Type B pancreatic cell (in vitro differentiated cells): Measurements from ENCODE around the gene NME9. TPM values are rescaled to one million over a fixed set of nuclear protein-coding genes. Genes with fewer than 3 reads are reported as not detected.
A peak's percentile ranks its signal among the peaks of the same experiment; 100 is the strongest.

Source experiments
- DNase-seq: peaks from one replicate; pipeline ENCODE4 v3.0.0; 2021; ENCODE audit warnings: mixed read lengths; ENCODE audit not compliant: unreplicated experiment; ENCODE audit errors: extremely low spot score
- H3K27ac Mint-ChIP-seq: 2 replicates; pipeline ENCODE4 v1.8.0; 2021; ENCODE audit warnings: mild to moderate bottlenecking, mixed read lengths
- H3K27me3 Mint-ChIP-seq: 2 replicates; pipeline ENCODE4 v1.8.0; 2021; ENCODE audit warnings: mixed read lengths
- H3K36me3 Mint-ChIP-seq: 2 replicates; pipeline ENCODE4 v1.8.0; 2021; ENCODE audit warnings: mixed read lengths
- H3K4me1 Mint-ChIP-seq: one replicate; pipeline ENCODE4 v1.8.0; 2021; ENCODE audit warnings: mixed read lengths; ENCODE audit not compliant: unreplicated experiment
- H3K4me3 Mint-ChIP-seq: 2 replicates; pipeline ENCODE4 v1.8.0; 2021; ENCODE audit warnings: mild to moderate bottlenecking, mixed read lengths
- H3K9me3 Mint-ChIP-seq: 2 replicates; pipeline ENCODE4 v1.8.0; 2021; ENCODE audit warnings: mixed read lengths
- CTCF ChIP-seq: fragments of 200-600 bp; sonication (generic); conservative IDR thresholded peaks from 2 replicates; pipeline ENCODE4 v1.5.0; 2021; ENCODE audit warnings: antibody characterized with exemption, mild to moderate bottlenecking
- total RNA-seq: library from RNA; stranded (reverse); gene quantifications from 2 replicates; pipeline ENCODE4 v1.2.1, GENCODE V29; 2021; ENCODE audit warnings: low replicate concordance

Gene NME9
- total RNA-seq, 1 donor from 2014 or later, result 3.7 TPM

DNA sequence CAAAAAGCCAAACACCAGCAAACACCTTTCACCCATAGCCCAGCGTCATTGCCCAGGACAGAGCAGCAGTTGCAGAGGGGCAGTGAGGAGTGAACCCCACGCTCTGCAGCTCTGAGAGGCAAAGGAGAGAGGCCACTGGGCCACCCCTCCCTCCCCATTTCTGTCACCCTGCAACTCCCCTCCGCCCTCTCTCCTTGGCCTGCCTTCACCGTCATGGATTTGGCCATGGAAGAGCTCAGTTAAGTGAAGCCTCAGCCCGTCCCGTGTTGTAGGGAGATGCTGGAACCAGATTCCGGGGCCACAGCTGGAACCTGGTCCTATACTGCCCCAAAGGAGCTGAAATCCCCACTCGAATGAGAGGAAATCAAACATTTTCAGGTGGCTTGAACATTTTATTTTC, 40.7 kb upstream of the NME9 start:
- peaks cover 15% of the 10 kb centered on the region for H3K36me3 Mint-ChIP-seq
- no peak for DNase-seq
- peaks cover 9% of the 10 kb centered on the region for H3K4me1 Mint-ChIP-seq
- H3K4me3 Mint-ChIP-seq, result no peak overlapping the region
- no peaks in the 10 kb centered on the region for H3K27me3 Mint-ChIP-seq
- TF ChIP-seq CTCF, result no peak
- no peaks in the 10 kb centered on the region for H3K9me3 Mint-ChIP-seq
- H3K27ac Mint-ChIP-seq, result no peak overlapping the region

- H3K4me1 Mint-ChIP-seq, result peaks cover 9% of the 10 kb centered on the region
- H3K9me3 Mint-ChIP-seq, result no peaks in the 10 kb centered on the region
- no peak overlapping the region for H3K27ac Mint-ChIP-seq
- H3K27me3 Mint-ChIP-seq, result no peaks in the 10 kb centered on the region
- H3K4me3 Mint-ChIP-seq, result no peak overlapping the region
- DNase-seq, result no peak
- H3K36me3 Mint-ChIP-seq, result peaks cover 11% of the 10 kb centered on the region
- no peak for TF ChIP-seq CTCF
Measured at GRCh38 chr3:138369151-138369900, 39.7 kb upstream of the NME9 start.

DNA sequence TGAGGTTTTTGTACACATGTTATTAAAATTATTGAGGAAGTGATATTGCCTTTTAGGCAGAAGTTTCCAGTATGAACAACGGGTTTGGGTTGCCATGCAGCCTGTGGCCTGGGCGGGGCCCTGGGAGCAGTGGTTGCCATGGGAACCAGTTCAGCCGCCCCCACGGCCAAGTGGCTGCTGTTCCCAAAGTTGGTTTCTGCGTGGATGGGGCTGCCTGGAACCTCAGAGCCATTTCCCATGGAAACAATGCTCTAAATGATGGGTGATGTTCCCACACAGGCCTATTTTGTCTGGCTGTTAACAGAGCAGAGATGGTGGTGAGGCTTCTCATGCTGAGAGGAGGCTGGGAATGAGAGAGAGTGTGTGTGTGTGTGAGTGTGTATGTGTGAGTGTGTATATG, 38.3 kb upstream of the NME9 start:
- no peak for DNase-seq
- Mint-ChIP-seq H3K27me3 (no peaks in the 10 kb centered on the region), H3K4me3 (no peak overlapping the region), H3K36me3 (peaks cover 4% of the 10 kb centered on the region), H3K4me1 (peaks cover 9% of the 10 kb centered on the region), H3K9me3 (no peaks in the 10 kb centered on the region), H3K27ac (no peak overlapping the region)
- no peak for TF ChIP-seq CTCF

DNA sequence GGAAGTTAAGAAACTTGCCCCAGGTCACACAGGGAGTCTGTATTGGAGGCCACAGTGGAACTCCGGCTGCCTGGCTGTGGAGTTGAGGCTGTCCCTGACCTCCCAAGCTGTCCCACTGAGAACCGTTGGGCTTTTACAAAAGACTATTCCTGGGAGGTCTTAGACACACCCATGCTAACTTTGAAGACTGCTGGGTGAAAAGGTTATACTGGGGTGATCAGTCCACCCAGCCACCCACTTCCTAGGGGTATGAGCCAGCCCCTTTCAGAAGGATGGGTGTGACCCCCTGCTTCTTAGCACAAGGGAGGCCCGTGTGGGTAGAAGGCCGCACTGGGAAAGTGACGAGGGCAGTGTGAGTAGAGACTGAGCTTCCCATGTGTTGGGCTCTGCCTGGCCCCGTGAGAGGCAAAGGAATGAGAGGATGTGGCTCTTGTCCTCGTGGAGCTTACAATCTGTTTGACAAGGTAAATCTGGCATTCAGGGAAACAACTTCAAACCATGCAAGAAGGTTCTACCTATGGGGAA, 37.7 kb upstream of the NME9 start:
- Mint-ChIP-seq H3K4me1 (peaks cover 15% of the 10 kb centered on the region), H3K9me3 (no peaks in the 10 kb centered on the region), H3K36me3 (peaks cover 4% of the 10 kb centered on the region), H3K27ac (peak overlapping the region; percentile 26), H3K4me3 (no peak overlapping the region), H3K27me3 (no peaks in the 10 kb centered on the region)
- DNase-seq, result no peak
- TF ChIP-seq CTCF, result no peak

DNA sequence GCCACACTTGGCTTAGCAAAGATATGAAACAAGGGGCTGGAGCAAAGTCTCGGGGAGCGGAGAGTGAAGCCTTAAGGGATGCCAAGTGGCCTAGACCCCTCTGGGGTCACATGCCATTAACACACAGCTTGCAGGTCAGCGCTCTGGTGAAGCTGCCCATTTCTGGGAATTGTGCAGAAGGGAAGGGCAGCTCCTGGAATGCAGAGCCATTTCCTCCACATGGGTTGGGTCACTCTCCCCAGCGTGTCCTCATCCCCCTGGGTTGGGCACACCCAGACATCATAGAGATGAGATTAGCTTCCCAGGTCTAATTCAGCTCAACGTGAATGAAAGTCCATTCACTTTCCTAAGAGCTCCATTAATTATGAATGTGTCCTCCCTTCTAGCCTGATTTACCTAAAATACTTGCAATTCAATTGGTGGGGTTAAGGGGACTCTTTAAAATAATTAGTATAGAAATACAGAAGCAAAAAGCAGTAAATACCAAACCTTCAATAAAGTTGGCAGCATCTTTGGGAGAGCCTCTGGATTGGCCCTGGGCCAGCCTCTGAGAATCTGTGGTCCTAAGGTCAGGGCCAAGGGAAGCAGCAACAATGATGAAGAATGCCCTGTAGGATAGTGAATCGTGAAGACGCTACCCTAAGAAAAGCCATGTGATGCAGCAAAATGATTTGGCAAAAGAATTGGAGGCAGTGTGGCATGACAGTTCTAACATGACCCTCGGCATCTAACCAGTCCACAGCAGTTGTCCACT, 36.5 kb upstream of the NME9 start:
- Mint-ChIP-seq H3K27ac (no peak overlapping the region), H3K4me1 (peaks cover 21% of the 10 kb centered on the region)

More for the DNA sequence above, 36.5 kb upstream of the NME9 start:
- H3K36me3 Mint-ChIP-seq, result peaks cover 4% of the 10 kb centered on the region
- TF ChIP-seq CTCF, result no peak
- H3K9me3 Mint-ChIP-seq, result no peaks in the 10 kb centered on the region
- H3K4me3 Mint-ChIP-seq, result no peak overlapping the region
- H3K27me3 Mint-ChIP-seq, result no peaks in the 10 kb centered on the region
- no peak for DNase-seq
